CD4-positive, alpha-beta memory T cell (primary cell): Measurements from ENCODE around the gene LNP1. TPM values are rescaled to one million over a fixed set of nuclear protein-coding genes. Genes with fewer than 3 reads are reported as not detected.

ENCODE experiments used
- CTCF ChIA-PET: fragments of 350-600 bp; sonication (Branson Sonifier 250); formaldehyde crosslinking; loops from one replicate; lab custom pipeline; 2021; ENCODE audit warnings: inconsistent platforms; ENCODE audit not compliant: partially characterized antibody; lab: Charles Lee
- POLR2A ChIA-PET: fragments of 350-600 bp; sonication (Branson Sonifier 250); formaldehyde crosslinking; loops from one replicate; lab custom pipeline; 2021; ENCODE audit not compliant: partially characterized antibody; lab: Charles Lee
- DNase-seq, 5 donors: peaks; one replicate each; pipeline versions ENCODE4 v3.0.0 to v3.0.0-alpha.2; 2020 to 2022; ENCODE audit warnings: mixed read lengths in 1 of 5
- H3K27ac ChIP-seq: one replicate; pipeline ENCODE4 v1.7.0; 2013; ENCODE audit warnings: low read depth, low read length
- H3K27me3 ChIP-seq: 2 replicates; pipeline ENCODE4 v1.7.0; 2013; ENCODE audit warnings: mild to moderate bottlenecking, low read length, moderate library complexity; ENCODE audit not compliant: insufficient read depth
- H3K36me3 ChIP-seq: 2 replicates; pipeline ENCODE4 v1.7.0; 2013; ENCODE audit warnings: mild to moderate bottlenecking, low read length, moderate library complexity; ENCODE audit not compliant: insufficient read depth
- H3K4me1 ChIP-seq: 2 replicates; pipeline ENCODE4 v1.7.0; 2013; ENCODE audit warnings: mild to moderate bottlenecking, low read length, moderate library complexity; ENCODE audit not compliant: insufficient read depth
- H3K4me3 ChIP-seq, 2 donors: one replicate each; pipeline ENCODE4 v1.7.0; 2013; ENCODE audit warnings: low read length in 2 of 2, mild to moderate bottlenecking in 1 of 2
- H3K9me3 ChIP-seq, 2 donors: one replicate each; pipeline ENCODE4 v1.7.0; 2013; ENCODE audit warnings: low read length in 2 of 2, control low read depth in 1 of 2; ENCODE audit not compliant: control insufficient read depth in 1 of 2
- H3K27ac Mint-ChIP-seq, 7 donors: one replicate each; pipeline ENCODE4 v1.8.0; 2020 to 2021; ENCODE audit warnings: mixed read lengths in 7 of 7, mild to moderate bottlenecking in 6 of 7, inconsistent platforms in 3 of 7, moderate library complexity in 3 of 7
- H3K27me3 Mint-ChIP-seq, 2 donors: one replicate each; pipeline ENCODE4 v1.8.0; 2020 to 2021; ENCODE audit warnings: mixed read lengths in 2 of 2
- H3K36me3 Mint-ChIP-seq, 2 donors: one replicate each; pipeline ENCODE4 v1.8.0; 2020 to 2021; ENCODE audit warnings: mixed read lengths in 2 of 2, inconsistent platforms in 1 of 2, mild to moderate bottlenecking in 1 of 2
- H3K4me1 Mint-ChIP-seq, 4 donors: one replicate each; pipeline ENCODE4 v1.8.0; 2020 to 2021; ENCODE audit warnings: mixed read lengths in 4 of 4, mild to moderate bottlenecking in 1 of 4
- H3K4me3 Mint-ChIP-seq, 8 donors: one replicate each; pipeline ENCODE4 v1.8.0; 2020 to 2021; ENCODE audit warnings: mixed read lengths in 8 of 8, mild to moderate bottlenecking in 7 of 8, moderate library complexity in 6 of 8, inconsistent platforms in 3 of 8
- H3K9me3 Mint-ChIP-seq, 8 donors: one replicate each; pipeline ENCODE4 v1.8.0; 2020 to 2021; ENCODE audit warnings: mixed read lengths in 8 of 8, mild to moderate bottlenecking in 5 of 8, inconsistent platforms in 3 of 8, moderate library complexity in 1 of 8
- intact Hi-C: fragments of 100-400 bp; cut with micrococcal nuclease; formaldehyde crosslinking; loops from one replicate; pipeline ENCODE4 v1.15.1; 2023
- polyA plus RNA-seq, 2 donors: library from polyadenylated mRNA; unstranded; fragments of 300-500 nt; fragmentation: Illumina TruSeq; gene quantifications; one replicate each; pipeline ENCODE4 v1.2.3, GENCODE V29; 2021
- total RNA-seq, 2 experiments: library from RNA; stranded (reverse); gene quantifications; one replicate each; pipeline ENCODE4 v1.2.3, GENCODE V29; 2021

The LNP1 gene
- total and polyA plus RNA-seq, 4 experiments from 2014 or later = 0.61 to 2.2 (median 1.7) TPM

DNA sequence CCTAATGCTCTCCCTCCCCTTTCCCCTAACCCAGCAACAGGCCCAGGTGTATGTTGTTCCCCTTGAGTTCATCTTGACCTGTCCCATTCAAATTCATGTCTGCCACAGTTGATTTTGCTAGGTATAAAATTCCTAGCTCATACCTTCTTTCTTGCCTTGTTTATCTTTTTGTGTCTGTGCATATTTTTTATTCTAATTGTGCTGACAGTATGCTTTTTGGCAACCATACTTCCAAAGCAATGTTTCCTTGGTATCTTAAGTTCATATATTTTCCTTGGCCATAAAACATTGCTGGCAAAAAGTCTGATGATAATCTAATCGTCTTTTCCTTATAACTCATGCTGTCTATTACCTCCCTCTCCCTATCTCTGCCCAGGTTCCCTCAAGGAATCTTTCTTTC, 15.5 kb downstream of the LNP1 start:
- Mint-ChIP-seq H3K9me3 (peaks cover 0 to 10% (median 4%) of the 10 kb centered on the region in 8 donors), H3K4me1 (no peaks in the 10 kb centered on the region), H3K27ac (no peak overlapping the region), H3K4me3 (no peak overlapping the region), H3K36me3 (peaks cover 2 to 18% of the 10 kb centered on the region in 2 donors), H3K27me3 (peaks cover 0 to 1% of the 10 kb centered on the region in 2 donors)
- DNase-seq = no peak
- no peaks in the 10 kb centered on the region for H3K27me3 ChIP-seq
- no peaks in the 10 kb centered on the region for H3K9me3 ChIP-seq
- POLR2A ChIA-PET = no interaction called here
- H3K4me1 ChIP-seq = no peaks in the 10 kb centered on the region
- intact Hi-C loops = no loop called here
- H3K27ac ChIP-seq = no peak overlapping the region
- no peak overlapping the region for H3K4me3 ChIP-seq
- CTCF ChIA-PET = no interaction called here
- H3K36me3 ChIP-seq = no peaks in the 10 kb centered on the region

DNA sequence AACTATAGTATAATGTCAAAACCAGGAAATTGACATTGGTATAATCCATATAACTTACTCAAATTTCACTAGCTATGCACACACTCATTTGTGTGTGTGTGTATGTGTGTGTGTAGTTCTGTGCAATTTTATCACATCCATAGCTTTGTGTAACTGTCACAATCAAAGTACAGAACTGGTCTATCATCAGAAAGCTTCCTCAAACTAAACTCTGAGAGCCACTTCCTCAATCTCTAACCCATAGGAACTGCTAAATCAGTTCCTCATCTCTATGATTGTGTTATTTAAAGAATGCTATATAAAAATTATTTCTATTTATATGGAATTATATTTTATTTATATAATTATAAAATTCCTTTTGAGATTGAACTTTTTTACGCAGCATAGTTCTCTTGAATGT, 18.1 kb downstream of the LNP1 start:
- Histone ChIP-seq H3K4me3 (no peak overlapping the region), H3K27ac (no peak overlapping the region), H3K27me3 (no peaks in the 10 kb centered on the region), H3K4me1 (no peaks in the 10 kb centered on the region), H3K9me3 (no peaks in the 10 kb centered on the region), H3K36me3 (no peaks in the 10 kb centered on the region)
- no peak overlapping the region for H3K27ac Mint-ChIP-seq
- ChIA-PET CTCF (no interaction called here), POLR2A (interaction anchor here (1.2 kb wide), 1 partner anchor 18 kb away, joined by 3 read pairs; the partner anchor contains the start of genes LNP1 and TOMM70)
- no peaks in the 10 kb centered on the region for H3K4me1 Mint-ChIP-seq
- H3K27me3 Mint-ChIP-seq = peaks cover 0 to 3% of the 10 kb centered on the region in 2 donors
- H3K36me3 Mint-ChIP-seq = no peaks in the 10 kb centered on the region
- intact Hi-C loops = no loop called here
- peaks cover 0 to 4% (median 0%) of the 10 kb centered on the region in 8 donors for H3K9me3 Mint-ChIP-seq
- no peak overlapping the region for H3K4me3 Mint-ChIP-seq
- DNase-seq = no peak

DNA sequence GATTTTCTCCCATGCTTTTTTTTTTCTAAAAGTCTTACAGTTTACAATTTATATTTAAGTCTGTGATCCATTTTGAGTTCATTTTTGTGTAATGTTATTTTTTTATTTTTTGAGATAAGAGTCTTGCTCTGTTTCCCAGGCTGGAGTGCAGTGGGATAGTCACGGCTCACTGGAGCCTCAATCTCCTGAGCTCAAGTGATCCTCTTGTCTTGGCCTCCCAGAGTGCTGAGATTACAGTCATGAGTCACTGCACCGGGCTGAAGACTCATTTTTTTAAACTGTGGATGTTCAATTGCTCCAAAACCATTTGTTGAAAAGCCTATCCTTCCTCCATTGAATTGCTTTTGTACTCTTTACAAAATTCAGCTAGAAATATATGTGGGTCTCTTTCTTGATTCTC, 19.5 kb downstream of the LNP1 start:
- peaks cover 0 to 4% (median 0%) of the 10 kb centered on the region in 8 donors for H3K9me3 Mint-ChIP-seq
- no peak overlapping the region for H3K27ac Mint-ChIP-seq
- H3K9me3 ChIP-seq = no peaks in the 10 kb centered on the region
- no peaks in the 10 kb centered on the region for H3K4me1 Mint-ChIP-seq
- ChIA-PET CTCF (no interaction called here), POLR2A (no interaction called here)
- no peaks in the 10 kb centered on the region for H3K36me3 ChIP-seq
- H3K4me1 ChIP-seq = no peaks in the 10 kb centered on the region
- no peak for DNase-seq
- no peaks in the 10 kb centered on the region for H3K27me3 ChIP-seq
- no peak overlapping the region for H3K4me3 ChIP-seq
- no peak overlapping the region for H3K27ac ChIP-seq
- H3K36me3 Mint-ChIP-seq = no peaks in the 10 kb centered on the region
- H3K27me3 Mint-ChIP-seq = peaks cover 3 to 8% of the 10 kb centered on the region in 2 donors
- H3K4me3 Mint-ChIP-seq = no peak overlapping the region
- intact Hi-C loops = no loop called here

DNA sequence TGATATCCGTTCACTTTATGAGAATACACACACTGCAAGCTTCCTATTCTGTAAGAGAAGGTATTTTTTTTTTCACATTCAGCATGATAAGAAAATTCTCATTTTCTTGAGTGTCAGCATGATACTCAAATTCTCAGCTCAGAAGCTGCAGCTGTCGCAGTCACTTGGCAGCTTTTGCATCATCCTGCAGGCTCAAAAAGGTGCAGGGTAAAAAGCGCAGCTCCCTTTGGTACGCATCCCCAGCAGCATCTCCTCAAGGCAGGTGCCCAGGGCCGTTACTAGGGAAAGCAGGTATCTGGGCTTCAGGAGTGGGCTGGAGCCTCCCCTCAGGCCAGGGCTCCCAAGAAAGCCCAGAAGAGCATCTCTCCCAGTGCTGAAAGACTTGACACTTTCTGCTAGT, 22.3 kb downstream of the LNP1 start:
- no peaks in the 10 kb centered on the region for H3K9me3 ChIP-seq
- no peak overlapping the region for H3K4me3 ChIP-seq
- no peak overlapping the region for H3K27ac ChIP-seq
- peaks cover 5% of the 10 kb centered on the region for H3K27me3 ChIP-seq
- Mint-ChIP-seq H3K4me1 (no peaks in the 10 kb centered on the region), H3K36me3 (peaks cover 0 to 3% of the 10 kb centered on the region in 2 donors), H3K9me3 (peaks cover 0 to 4% (median 0%) of the 10 kb centered on the region in 8 donors), H3K27me3 (peaks cover 6 to 10% of the 10 kb centered on the region in 2 donors), H3K27ac (no peak overlapping the region), H3K4me3 (no peak overlapping the region)
- ChIA-PET CTCF (no interaction called here), POLR2A (no interaction called here)
- no peaks in the 10 kb centered on the region for H3K4me1 ChIP-seq
- intact Hi-C loops = no loop called here
- DNase-seq = no peak
- H3K36me3 ChIP-seq = no peaks in the 10 kb centered on the region

DNA sequence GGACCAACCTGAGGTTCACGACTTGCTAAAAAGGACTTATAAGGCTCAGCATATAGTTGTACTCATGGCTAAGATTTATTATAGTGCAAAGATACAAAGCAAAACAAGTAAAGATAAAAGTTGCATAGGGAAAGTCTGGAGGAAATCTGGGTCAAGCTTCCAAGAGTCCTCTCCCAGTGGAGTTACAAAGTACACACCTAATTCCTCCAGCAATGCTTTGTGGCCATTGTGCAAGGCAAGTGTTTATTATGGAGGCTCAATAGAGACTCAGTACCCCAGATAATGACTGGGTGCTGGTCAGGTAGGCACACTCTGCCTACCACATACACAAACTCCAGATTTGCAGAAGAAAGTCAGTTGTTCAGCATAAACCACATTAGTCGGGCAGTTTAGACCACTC, 22.9 kb downstream of the LNP1 start:
- Histone ChIP-seq H3K9me3 (no peaks in the 10 kb centered on the region), H3K4me3 (no peak overlapping the region), H3K27me3 (peaks cover 5% of the 10 kb centered on the region), H3K27ac (no peak overlapping the region), H3K4me1 (no peaks in the 10 kb centered on the region), H3K36me3 (no peaks in the 10 kb centered on the region)
- ChIA-PET POLR2A (no interaction called here), CTCF (no interaction called here)
- Mint-ChIP-seq H3K9me3 (peaks cover 0 to 4% (median 0%) of the 10 kb centered on the region in 8 donors), H3K27me3 (peaks cover 6 to 10% of the 10 kb centered on the region in 2 donors), H3K36me3 (peaks cover 0 to 3% of the 10 kb centered on the region in 2 donors), H3K4me3 (no peak overlapping the region), H3K4me1 (no peaks in the 10 kb centered on the region), H3K27ac (peak overlapping the region in 1 of 7 donors; percentile 43)
- no peak for DNase-seq
- intact Hi-C loops = no loop called here

DNA sequence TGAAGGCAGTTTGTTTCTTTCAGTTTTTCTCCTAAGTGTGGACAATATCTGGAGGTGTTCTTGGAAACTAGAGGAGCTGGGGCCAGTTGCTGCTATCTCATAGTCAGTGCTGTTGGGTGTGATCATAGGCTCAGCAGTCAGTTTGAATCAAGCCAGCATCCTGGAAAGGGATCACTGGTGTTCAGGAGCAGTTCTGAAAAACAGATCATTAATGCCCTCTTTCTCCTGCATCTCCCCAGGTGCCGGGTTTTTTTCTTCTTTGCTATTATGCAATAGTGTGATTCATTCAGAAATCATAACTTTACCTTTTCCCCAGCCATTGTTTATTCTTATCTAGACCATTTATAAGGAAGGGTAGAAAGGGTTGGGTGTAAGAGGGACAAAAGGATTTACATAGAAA, 24.0 kb downstream of the LNP1 start:
- Histone ChIP-seq H3K9me3 (no peaks in the 10 kb centered on the region), H3K27ac (no peak overlapping the region), H3K4me3 (no peak overlapping the region), H3K36me3 (no peaks in the 10 kb centered on the region), H3K27me3 (peaks cover 5% of the 10 kb centered on the region), H3K4me1 (no peaks in the 10 kb centered on the region)
- no peak overlapping the region for H3K27ac Mint-ChIP-seq
- no peak overlapping the region for H3K4me3 Mint-ChIP-seq
- no peaks in the 10 kb centered on the region for H3K4me1 Mint-ChIP-seq
- intact Hi-C loops = no loop called here
- H3K9me3 Mint-ChIP-seq = no peaks in the 10 kb centered on the region
- peaks cover 0 to 3% of the 10 kb centered on the region in 2 donors for H3K36me3 Mint-ChIP-seq
- peaks cover 6 to 10% of the 10 kb centered on the region in 2 donors for H3K27me3 Mint-ChIP-seq
- POLR2A ChIA-PET = no interaction called here
- no peak for DNase-seq
- CTCF ChIA-PET = interaction anchor here (1.2 kb wide), 1 partner anchor 38 kb away, joined by 3 read pairs; no protein-coding TSS in a partner anchor

DNA sequence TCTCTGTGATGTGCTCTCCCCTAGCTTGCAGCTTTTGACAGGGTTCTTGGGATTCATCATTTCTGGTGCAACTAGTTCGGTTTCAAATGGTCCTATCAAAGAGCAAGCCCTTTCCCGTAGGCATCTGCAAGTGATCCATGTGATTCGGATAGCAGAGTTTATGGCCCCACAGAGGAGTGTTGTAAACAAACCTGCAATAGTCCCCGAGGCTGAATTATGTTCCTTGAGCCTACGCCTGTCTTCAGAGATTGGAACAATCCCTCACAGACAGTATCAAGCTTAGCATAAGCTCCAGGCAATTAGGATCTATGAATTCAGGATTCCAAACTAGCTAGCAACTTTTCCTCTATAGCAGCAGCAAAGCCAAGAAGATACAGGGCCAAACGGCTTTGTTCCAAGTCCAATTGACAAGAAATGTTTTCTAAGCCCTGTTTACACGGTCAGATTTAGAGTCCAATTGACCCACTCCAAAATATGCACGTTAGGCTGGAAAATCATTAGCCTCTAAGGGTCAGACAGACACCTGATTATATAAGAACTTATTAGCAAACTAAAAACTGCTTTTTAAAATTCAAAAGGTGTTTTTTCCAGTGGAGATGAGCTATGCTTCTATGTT, 24.8 kb downstream of the LNP1 start:
- ChIA-PET CTCF (interaction anchor here (1.2 kb wide), 1 partner anchor 37 kb away, joined by 3 read pairs; no protein-coding TSS in a partner anchor), POLR2A (no interaction called here)
- Mint-ChIP-seq H3K36me3 (peaks cover 0 to 3% of the 10 kb centered on the region in 2 donors), H3K9me3 (no peaks in the 10 kb centered on the region), H3K27me3 (peaks cover 6 to 10% of the 10 kb centered on the region in 2 donors), H3K4me3 (no peak overlapping the region), H3K4me1 (no peaks in the 10 kb centered on the region), H3K27ac (no peak overlapping the region)
- intact Hi-C loops = no loop called here
- DNase-seq = no peak
- H3K4me1 ChIP-seq = no peaks in the 10 kb centered on the region
- no peaks in the 10 kb centered on the region for H3K36me3 ChIP-seq
- H3K9me3 ChIP-seq = no peaks in the 10 kb centered on the region
- no peak overlapping the region for H3K27ac ChIP-seq
- peaks cover 5% of the 10 kb centered on the region for H3K27me3 ChIP-seq
- H3K4me3 ChIP-seq = no peak overlapping the region
